ENCODE data around the gene KLHL36. TPM values are rescaled to one million over a fixed set of nuclear protein-coding genes. Genes with fewer than 3 reads are reported as not detected.

KLHL36 gene
- total RNA-seq, 1 donor from 2014 or later: 49.0 TPM

- TF ChIP-seq CTCF (IDR thresholded peaks at IDR 0.05; ENCODE audit: insufficient read depth, low read depth, low read length) (no peak), EZH2 (IDR thresholded peaks at IDR 0.05; ENCODE audit: insufficient read depth, low read length) (no peak)
- H3K27me3 Mint-ChIP-seq (ENCODE audit: low read depth, unreplicated experiment): no peaks in the 10 kb centered on the region
- peaks cover 24% of the 10 kb centered on the region for H3K36me3 Mint-ChIP-seq (ENCODE audit: low read depth, unreplicated experiment)
- H3K9me3 Mint-ChIP-seq (ENCODE audit: unreplicated experiment): no peaks in the 10 kb centered on the region
- Histone ChIP-seq H3K9me3 (ENCODE audit: insufficient read depth, low read depth, low read length) (no peaks in the 10 kb centered on the region), H4K20me1 (ENCODE audit: insufficient read depth, low read length) (peaks cover 31% of the 10 kb centered on the region), H2AFZ (ENCODE audit: low read depth, low read length) (no peak overlapping the region), H3K9ac (ENCODE audit: low read length) (no peak overlapping the region), H3K27me3 (ENCODE audit: insufficient read depth, low read length) (no peaks in the 10 kb centered on the region), H3K36me3 (ENCODE audit: insufficient read depth, low read length) (peaks cover 25% of the 10 kb centered on the region), H3K4me2 (ENCODE audit: low read length) (no peak overlapping the region), H3K27ac (ENCODE audit: low read depth, low read length) (no peak overlapping the region), H3K4me3 (ENCODE audit: insufficient read depth, low read depth, low read length) (no peak overlapping the region), H3K79me2 (ENCODE audit: insufficient read depth, low read length) (peaks cover 3% of the 10 kb centered on the region), H3K4me1 (ENCODE audit: insufficient read depth, low read length) (no peaks in the 10 kb centered on the region)
- H3K27ac Mint-ChIP-seq (ENCODE audit: unreplicated experiment): no peak overlapping the region
- no peak for FAIRE-seq
- DNase-seq (ENCODE audit: low read depth): no peak
- no peak overlapping the region for H3K4me3 Mint-ChIP-seq (ENCODE audit: unreplicated experiment)
- peaks cover 2% of the 10 kb centered on the region for H3K4me1 Mint-ChIP-seq (ENCODE audit: low read depth, unreplicated experiment)
Measured at GRCh38 chr16:84658690-84659089, 10.4 kb downstream of the KLHL36 start.

- no peaks in the 10 kb centered on the region for H3K4me1 ChIP-seq (ENCODE audit: insufficient read depth, low read length)
- TF ChIP-seq EZH2 (IDR thresholded peaks at IDR 0.05; ENCODE audit: insufficient read depth, low read length) (no peak), CTCF (IDR thresholded peaks at IDR 0.05; ENCODE audit: insufficient read depth, low read depth, low read length) (no peak)
- H3K4me2 ChIP-seq (ENCODE audit: low read length): no peak overlapping the region
- H3K36me3 Mint-ChIP-seq (ENCODE audit: low read depth, unreplicated experiment): peaks cover 24% of the 10 kb centered on the region
- H3K27me3 ChIP-seq (ENCODE audit: insufficient read depth, low read length): no peaks in the 10 kb centered on the region
- no peaks in the 10 kb centered on the region for H3K27me3 Mint-ChIP-seq (ENCODE audit: low read depth, unreplicated experiment)
- H3K27ac Mint-ChIP-seq (ENCODE audit: unreplicated experiment): no peak overlapping the region
- no peaks in the 10 kb centered on the region for H3K9me3 Mint-ChIP-seq (ENCODE audit: unreplicated experiment)
- DNase-seq (ENCODE audit: low read depth): no peak
- no peak overlapping the region for H2AFZ ChIP-seq (ENCODE audit: low read depth, low read length)
- FAIRE-seq: no peak
- H3K9me3 ChIP-seq (ENCODE audit: insufficient read depth, low read depth, low read length): no peaks in the 10 kb centered on the region
- no peak overlapping the region for H3K4me3 Mint-ChIP-seq (ENCODE audit: unreplicated experiment)
- H3K4me1 Mint-ChIP-seq (ENCODE audit: low read depth, unreplicated experiment): peaks cover 2% of the 10 kb centered on the region
- no peak overlapping the region for H3K4me3 ChIP-seq (ENCODE audit: insufficient read depth, low read depth, low read length)
- no peak overlapping the region for H3K9ac ChIP-seq (ENCODE audit: low read length)
- peaks cover 28% of the 10 kb centered on the region for H3K36me3 ChIP-seq (ENCODE audit: insufficient read depth, low read length)
- H3K79me2 ChIP-seq (ENCODE audit: insufficient read depth, low read length): peaks cover 3% of the 10 kb centered on the region
- no peak overlapping the region for H3K27ac ChIP-seq (ENCODE audit: low read depth, low read length)
- H4K20me1 ChIP-seq (ENCODE audit: insufficient read depth, low read length): peaks cover 28% of the 10 kb centered on the region
Measured at GRCh38 chr16:84659656-84660300, 11.5 kb downstream of the KLHL36 start.

GRCh38 chr16:84660973-84661372, 12.7 kb downstream of the KLHL36 start:
- Histone ChIP-seq H3K36me3 (ENCODE audit: insufficient read depth, low read length) (peaks cover 28% of the 10 kb centered on the region), H3K27me3 (ENCODE audit: insufficient read depth, low read length) (no peaks in the 10 kb centered on the region), H3K9me3 (ENCODE audit: insufficient read depth, low read depth, low read length) (no peaks in the 10 kb centered on the region), H3K79me2 (ENCODE audit: insufficient read depth, low read length) (peaks cover 3% of the 10 kb centered on the region), H3K9ac (ENCODE audit: low read length) (no peak overlapping the region), H2AFZ (ENCODE audit: low read depth, low read length) (no peak overlapping the region), H3K27ac (ENCODE audit: low read depth, low read length) (no peak overlapping the region), H3K4me2 (ENCODE audit: low read length) (no peak overlapping the region), H3K4me1 (ENCODE audit: insufficient read depth, low read length) (no peaks in the 10 kb centered on the region), H3K4me3 (ENCODE audit: insufficient read depth, low read depth, low read length) (no peak overlapping the region), H4K20me1 (ENCODE audit: insufficient read depth, low read length) (peaks cover 29% of the 10 kb centered on the region)
- TF ChIP-seq CTCF (IDR thresholded peaks at IDR 0.05; ENCODE audit: insufficient read depth, low read depth, low read length): no peak
- TF ChIP-seq EZH2 (IDR thresholded peaks at IDR 0.05; ENCODE audit: insufficient read depth, low read length): no peak
- Mint-ChIP-seq H3K9me3 (ENCODE audit: unreplicated experiment) (no peaks in the 10 kb centered on the region), H3K4me3 (ENCODE audit: unreplicated experiment) (no peak overlapping the region), H3K36me3 (ENCODE audit: low read depth, unreplicated experiment) (peaks cover 24% of the 10 kb centered on the region), H3K27me3 (ENCODE audit: low read depth, unreplicated experiment) (no peaks in the 10 kb centered on the region), H3K27ac (ENCODE audit: unreplicated experiment) (no peak overlapping the region), H3K4me1 (ENCODE audit: low read depth, unreplicated experiment) (no peaks in the 10 kb centered on the region)
- peak; percentile 14 for DNase-seq (ENCODE audit: low read depth)
- no peak for FAIRE-seq
